ENCODE results near the gene ANO7.

ANO7 gene

GRCh38 chr2:241249654-241250053 lies 61.2 kb downstream of the ANO7 start:
- DNase-seq (no peak), ATAC-seq (ENCODE audit: insufficient read depth, low read depth) (no peak)
- Histone ChIP-seq H3K27me3 (ENCODE audit: insufficient read depth, low read length, poor library complexity) (no peaks in the 10 kb centered on the region), H3K4me2 (ENCODE audit: insufficient read depth, low read length) (no peak overlapping the region), H2AFZ (ENCODE audit: low read depth, low read length) (no peak overlapping the region), H4K20me1 (ENCODE audit: insufficient read depth, low read length) (0 out of 2 replicates have a peak, but pooled peaks cover 6% of the 10 kb centered on the region), H3K79me2 (ENCODE audit: insufficient read depth, low read length) (no peaks in the 10 kb centered on the region), H3K9me3 (ENCODE audit: insufficient read depth, low read length, severe bottlenecking) (no peaks in the 10 kb centered on the region), H3K4me3 (ENCODE audit: low read depth in 1 of 2, low read length in 2 of 2) (no peak overlapping the region), H3K4me1 (ENCODE audit: insufficient read depth, low read length) (no peaks in the 10 kb centered on the region), H3K27ac (ENCODE audit: low read length) (no peak overlapping the region), H3K9ac (ENCODE audit: low read depth, low read length) (no peak overlapping the region), H3K36me3 (ENCODE audit: insufficient read depth, low read length) (peaks cover 93% of the 10 kb centered on the region)
- TF ChIP-seq, protein P1, sequence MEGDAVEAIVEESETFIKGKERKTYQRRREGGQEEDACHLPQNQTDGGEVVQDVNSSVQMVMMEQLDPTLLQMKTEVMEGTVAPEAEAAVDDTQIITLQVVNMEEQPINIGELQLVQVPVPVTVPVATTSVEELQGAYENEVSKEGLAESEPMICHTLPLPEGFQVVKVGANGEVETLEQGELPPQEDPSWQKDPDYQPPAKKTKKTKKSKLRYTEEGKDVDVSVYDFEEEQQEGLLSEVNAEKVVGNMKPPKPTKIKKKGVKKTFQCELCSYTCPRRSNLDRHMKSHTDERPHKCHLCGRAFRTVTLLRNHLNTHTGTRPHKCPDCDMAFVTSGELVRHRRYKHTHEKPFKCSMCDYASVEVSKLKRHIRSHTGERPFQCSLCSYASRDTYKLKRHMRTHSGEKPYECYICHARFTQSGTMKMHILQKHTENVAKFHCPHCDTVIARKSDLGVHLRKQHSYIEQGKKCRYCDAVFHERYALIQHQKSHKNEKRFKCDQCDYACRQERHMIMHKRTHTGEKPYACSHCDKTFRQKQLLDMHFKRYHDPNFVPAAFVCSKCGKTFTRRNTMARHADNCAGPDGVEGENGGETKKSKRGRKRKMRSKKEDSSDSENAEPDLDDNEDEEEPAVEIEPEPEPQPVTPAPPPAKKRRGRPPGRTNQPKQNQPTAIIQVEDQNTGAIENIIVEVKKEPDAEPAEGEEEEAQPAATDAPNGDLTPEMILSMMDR (IDR thresholded peaks at IDR 0.05; ENCODE audit: borderline replicate concordance, extremely low read depth, low read length, poor library complexity, severe bottlenecking): no peak
- no peak for TF ChIP-seq EZH2 (IDR thresholded peaks at IDR 0.05; ENCODE audit: borderline replicate concordance, low read depth, low read length, severe bottlenecking)

- Histone ChIP-seq H3K27ac (ENCODE audit: low read length) (no peak overlapping the region), H2AFZ (ENCODE audit: low read depth, low read length) (no peak overlapping the region), H4K20me1 (ENCODE audit: insufficient read depth, low read length) (0 out of 2 replicates have a peak, but pooled peaks cover 6% of the 10 kb centered on the region)
Measured at GRCh38 chr2:241252778-241253475, 64.5 kb downstream of the ANO7 start.

DNA sequence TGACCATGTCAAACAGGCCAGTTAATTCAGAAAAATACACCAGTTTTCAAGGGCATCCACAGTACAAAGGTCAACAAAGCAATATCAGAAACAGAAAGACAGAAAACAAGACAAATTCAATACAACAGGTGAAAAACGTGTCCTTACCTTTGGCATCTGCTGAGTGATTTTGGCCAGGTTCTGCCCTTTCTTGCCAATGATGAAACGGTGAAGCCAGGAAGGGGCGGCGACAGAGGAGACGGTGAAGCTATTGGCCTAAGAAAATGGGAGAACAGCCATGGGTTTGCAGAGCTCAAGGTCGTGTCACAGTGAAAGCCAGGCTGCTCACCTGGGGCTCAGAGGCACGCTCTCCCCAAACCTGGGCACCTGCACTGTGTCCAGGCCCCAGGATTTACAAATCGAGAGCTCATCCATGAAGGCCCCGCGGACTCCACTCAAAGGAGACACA lies 66.5 kb downstream of the ANO7 start:
- Histone ChIP-seq H3K9me3 (ENCODE audit: insufficient read depth, low read length, severe bottlenecking) (no peaks in the 10 kb centered on the region), H3K36me3 (ENCODE audit: insufficient read depth, low read length) (peaks cover 91% of the 10 kb centered on the region), H2AFZ (ENCODE audit: low read depth, low read length) (no peak overlapping the region), H4K20me1 (ENCODE audit: insufficient read depth, low read length) (0 out of 2 replicates have a peak, but pooled peaks cover 5% of the 10 kb centered on the region), H3K79me2 (ENCODE audit: insufficient read depth, low read length) (no peaks in the 10 kb centered on the region), H3K27ac (ENCODE audit: low read length) (no peak overlapping the region), H3K4me3 (ENCODE audit: low read depth in 1 of 2, low read length in 2 of 2) (no peak overlapping the region), H3K4me1 (ENCODE audit: insufficient read depth, low read length) (no peaks in the 10 kb centered on the region), H3K9ac (ENCODE audit: low read depth, low read length) (no peak overlapping the region), H3K27me3 (ENCODE audit: insufficient read depth, low read length, poor library complexity) (no peaks in the 10 kb centered on the region), H3K4me2 (ENCODE audit: insufficient read depth, low read length) (no peak overlapping the region)
- DNase-seq (no peak), ATAC-seq (ENCODE audit: insufficient read depth, low read depth) (no peak)
- TF ChIP-seq EZH2 (IDR thresholded peaks at IDR 0.05; ENCODE audit: borderline replicate concordance, low read depth, low read length, severe bottlenecking): no peak
- TF ChIP-seq, protein P1 (IDR thresholded peaks at IDR 0.05; ENCODE audit: borderline replicate concordance, extremely low read depth, low read length, poor library complexity, severe bottlenecking): no peak

More at GRCh38 chr2:241252778-241253475, 64.5 kb downstream of the ANO7 start:
- no peak overlapping the region for H3K9ac ChIP-seq (ENCODE audit: low read depth, low read length)
- no peak for DNase-seq
- no peak for ATAC-seq (ENCODE audit: insufficient read depth, low read depth)
- peaks cover 94% of the 10 kb centered on the region for H3K36me3 ChIP-seq (ENCODE audit: insufficient read depth, low read length)
- H3K27me3 ChIP-seq (ENCODE audit: insufficient read depth, low read length, poor library complexity): no peaks in the 10 kb centered on the region
- TF ChIP-seq, protein P1 (IDR thresholded peaks at IDR 0.05; ENCODE audit: borderline replicate concordance, extremely low read depth, low read length, poor library complexity, severe bottlenecking): no peak
- no peak for TF ChIP-seq EZH2 (IDR thresholded peaks at IDR 0.05; ENCODE audit: borderline replicate concordance, low read depth, low read length, severe bottlenecking)
- H3K4me2 ChIP-seq (ENCODE audit: insufficient read depth, low read length): no peak overlapping the region
- no peaks in the 10 kb centered on the region for H3K79me2 ChIP-seq (ENCODE audit: insufficient read depth, low read length)
- H3K4me3 ChIP-seq (ENCODE audit: low read depth in 1 of 2, low read length in 2 of 2): no peak overlapping the region
- H3K9me3 ChIP-seq (ENCODE audit: insufficient read depth, low read length, severe bottlenecking): no peaks in the 10 kb centered on the region
- H3K4me1 ChIP-seq (ENCODE audit: insufficient read depth, low read length): no peaks in the 10 kb centered on the region

Measured in DND-41 (cell line).